Measurements from ENCODE around the gene ZNF415.
"Not testable (repeated sequence)": the region's sequence is repeated elsewhere in the genome, so short reads cannot be mapped to it uniquely, and the experiment has no call there.

Gene ZNF415

GRCh38 chr19:53132141-53132991 lies at the start of gene ZNF415:
Gene ZNF415 (minus strand): TSS chr19:53132910. CDS start chr19:53122676, 10,234 bp downstream.
- in situ Hi-C loops (cut with MboI; ENCODE audit: low sequenced_read_pairs) = no loop called here

DNA sequence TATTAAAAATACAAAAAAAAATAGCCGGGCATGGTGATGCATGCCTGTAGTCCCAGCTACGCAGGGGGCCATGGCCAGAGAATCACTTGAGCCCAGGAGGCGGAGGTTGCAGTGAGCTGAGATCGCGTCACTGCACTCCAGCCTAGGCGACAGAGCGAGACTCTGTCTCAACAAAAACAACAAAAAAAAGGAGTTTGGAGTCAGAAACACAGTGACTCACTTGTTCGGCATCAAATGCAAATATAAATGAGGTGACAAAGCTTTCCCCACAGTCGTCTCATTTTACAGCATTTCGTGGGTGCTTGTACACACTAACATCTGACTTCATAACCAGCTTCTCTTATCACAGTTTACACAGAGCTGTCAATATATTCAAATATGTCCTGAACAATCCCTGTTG lies 49.5 kb upstream of the ZNF415 start:
- in situ Hi-C loops (cut with MboI; ENCODE audit: low sequenced_read_pairs) = no loop called here

- in situ Hi-C loops (cut with MboI; ENCODE audit: low sequenced_read_pairs) = no loop called here
Observed at GRCh38 chr19:53177986-53178385, 45.3 kb upstream of the ZNF415 start.

- in situ Hi-C loops (cut with MboI; ENCODE audit: low sequenced_read_pairs) = no loop called here
Observed at GRCh38 chr19:53172889-53173288, 40.2 kb upstream of the ZNF415 start.

- in situ Hi-C loops (cut with MboI; ENCODE audit: low sequenced_read_pairs) = no loop called here
Observed at GRCh38 chr19:53165691-53166091, 33.0 kb upstream of the ZNF415 start.

DNA sequence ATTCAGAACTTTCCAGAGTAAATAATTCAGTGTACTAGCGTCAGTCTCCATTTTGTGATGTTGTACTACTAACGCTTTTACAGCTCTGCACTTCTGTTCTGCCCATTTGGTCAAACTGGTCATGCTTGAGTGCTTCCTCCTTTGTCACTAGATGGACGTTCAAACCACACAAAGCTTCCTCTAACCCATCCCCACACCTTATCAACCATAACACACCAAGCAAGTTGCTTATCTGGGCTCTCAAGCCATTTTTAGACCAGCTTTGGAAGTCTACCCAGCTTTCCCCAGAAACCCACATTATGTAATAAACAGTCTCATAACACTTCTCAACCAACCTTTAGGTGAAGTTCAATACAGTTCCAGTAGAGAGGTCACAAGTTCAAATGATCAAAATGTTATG lies 28.4 kb upstream of the ZNF415 start:
- in situ Hi-C loops (cut with MboI; ENCODE audit: low sequenced_read_pairs) = no loop called here

- in situ Hi-C loops (cut with MboI; ENCODE audit: low sequenced_read_pairs) = no loop called here
Observed at GRCh38 chr19:53160350-53160749, 27.6 kb upstream of the ZNF415 start.

DNA sequence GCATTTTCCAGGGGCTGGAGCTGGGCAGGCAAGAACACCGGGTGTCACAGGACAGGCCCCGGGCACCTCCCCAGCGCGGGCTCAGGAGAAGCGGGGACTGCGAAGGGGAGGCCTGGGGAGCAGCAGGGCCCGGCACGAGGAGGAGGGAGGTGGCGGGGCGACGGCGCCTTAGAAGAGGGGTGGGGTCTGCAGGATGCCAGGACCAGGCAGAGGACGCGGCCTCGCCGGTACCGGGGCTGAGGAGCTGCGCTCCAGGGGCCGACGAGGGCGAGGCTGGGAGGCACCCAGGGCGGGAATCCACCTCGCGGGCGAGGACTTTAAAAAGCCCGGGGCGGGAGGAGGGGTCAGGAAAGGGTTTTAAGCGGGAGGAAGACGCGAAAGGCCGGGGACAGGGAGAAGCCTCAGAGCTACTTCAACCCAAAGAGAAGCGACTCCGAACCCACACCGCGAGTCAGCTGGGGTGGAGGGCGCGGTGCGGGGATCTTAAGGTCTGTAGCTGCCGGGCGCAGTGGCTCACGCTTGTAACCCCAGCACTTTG lies 25.5 kb upstream of the ZNF415 start:
- in situ Hi-C loops (cut with MboI; ENCODE audit: low sequenced_read_pairs) = no loop called here

GRCh38 chr19:53157626-53158025 lies 24.9 kb upstream of the ZNF415 start:
- in situ Hi-C loops (cut with MboI; ENCODE audit: low sequenced_read_pairs) = no loop called here

DNA sequence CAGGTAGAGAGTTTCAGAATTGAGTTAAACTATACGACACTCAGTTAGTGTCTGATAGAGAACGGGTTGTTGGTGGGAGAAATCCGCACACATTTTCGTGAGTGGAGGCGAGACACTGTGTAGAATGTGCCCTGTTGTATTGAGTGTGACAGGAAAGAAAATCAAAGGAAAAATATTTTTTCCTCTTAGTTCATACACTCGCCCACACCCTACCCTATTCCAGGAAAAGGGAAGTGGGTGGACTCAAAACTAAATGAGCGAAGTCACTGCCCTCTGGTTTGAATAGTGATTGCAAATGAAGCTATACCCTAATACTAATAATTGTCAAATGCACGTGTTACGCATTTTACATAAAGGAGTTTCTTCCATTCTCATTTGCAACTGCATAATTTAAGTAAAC lies 24.1 kb upstream of the ZNF415 start:
- in situ Hi-C loops (cut with MboI; ENCODE audit: low sequenced_read_pairs) = no loop called here

DNA sequence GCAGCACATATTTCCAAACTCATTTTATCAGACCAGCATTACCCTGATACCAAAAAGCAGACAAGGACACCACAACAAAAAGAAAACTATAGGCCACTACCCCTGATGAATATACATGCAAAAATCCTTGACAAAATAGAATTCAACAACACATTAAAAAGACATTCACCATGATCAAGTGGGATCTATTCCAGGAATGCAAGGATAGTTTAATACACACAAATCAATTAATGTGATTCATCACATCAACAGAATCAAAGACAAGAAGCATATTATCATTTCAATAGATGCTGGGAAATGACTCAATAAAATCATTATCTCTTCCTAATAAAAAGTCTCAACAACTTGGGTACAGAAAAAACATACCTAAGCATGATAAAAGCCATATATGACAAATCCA lies 14.9 kb upstream of the ZNF415 start:
- in situ Hi-C loops (cut with MboI; ENCODE audit: low sequenced_read_pairs) = no loop called here

DNA sequence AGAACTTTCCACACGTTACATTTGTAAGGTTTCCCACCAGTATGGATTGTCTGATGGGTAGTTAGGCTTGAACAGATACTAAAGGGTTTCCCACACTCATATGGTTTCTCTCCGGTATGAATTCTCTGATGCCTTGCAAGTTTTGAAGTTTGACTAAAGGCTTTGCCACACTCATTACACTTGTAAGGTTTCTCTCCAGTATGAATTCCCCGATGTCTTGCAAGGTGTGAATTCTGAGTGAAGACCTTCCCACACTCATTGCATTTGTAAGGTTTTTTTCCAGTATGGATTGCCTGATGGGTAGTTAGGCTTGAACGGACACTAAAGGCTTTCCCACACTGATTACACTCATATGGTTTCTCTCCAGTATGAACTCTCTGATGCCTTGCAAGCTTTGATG lies 7.6 kb upstream of the ZNF415 start:
- in situ Hi-C loops (cut with MboI; ENCODE audit: low sequenced_read_pairs) = no loop called here

DNA sequence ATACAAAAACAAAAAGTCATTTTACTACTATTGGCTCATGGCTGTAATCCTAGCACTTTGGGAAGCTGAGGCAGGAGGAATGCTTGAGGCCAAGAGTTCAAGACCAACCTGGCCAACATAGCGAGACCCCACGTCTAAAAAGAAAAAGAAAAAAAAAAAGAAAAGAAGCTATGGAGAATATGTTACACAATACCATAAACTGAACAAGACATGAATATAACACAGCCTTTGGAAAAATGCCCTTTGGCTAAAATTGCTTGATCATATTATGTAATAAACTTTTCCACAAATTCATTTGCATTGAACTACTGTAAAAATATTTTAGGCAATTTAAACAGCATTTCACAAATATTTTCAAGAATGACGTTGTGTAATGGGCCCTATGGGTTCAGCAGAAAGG lies 3.7 kb upstream of the ZNF415 start:
- in situ Hi-C loops (cut with MboI; ENCODE audit: low sequenced_read_pairs) = no loop called here

GRCh38 chr19:53131727-53132126 lies 983 bp downstream of the ZNF415 start:
- in situ Hi-C loops (cut with MboI; ENCODE audit: low sequenced_read_pairs) = no loop called here

DNA sequence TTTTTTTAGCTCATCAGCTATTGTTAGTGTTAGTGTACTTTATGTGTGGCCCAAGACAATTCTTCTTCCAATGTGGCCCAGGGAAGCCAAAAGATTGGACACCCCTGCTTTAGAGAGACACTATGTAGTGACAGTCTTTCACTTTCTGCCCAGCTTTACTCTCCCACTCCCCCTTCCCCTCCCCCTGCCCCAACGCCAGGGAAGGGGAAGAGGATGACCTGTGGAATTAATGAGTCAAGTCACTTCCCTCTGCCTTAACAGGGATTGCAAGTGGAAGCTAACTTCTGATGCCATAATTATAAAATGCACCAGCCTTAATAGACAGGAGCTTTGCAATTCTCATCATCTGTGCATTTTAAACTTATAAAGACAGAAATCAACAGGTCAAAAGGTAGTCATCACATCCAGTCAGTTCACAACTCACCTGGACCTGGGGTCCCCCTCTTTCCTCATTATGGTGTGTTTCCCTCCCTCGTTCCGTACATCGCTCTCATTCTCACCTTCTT lies 1.6 kb downstream of the ZNF415 start:
- in situ Hi-C loops (cut with MboI; ENCODE audit: low sequenced_read_pairs) = no loop called here

DNA sequence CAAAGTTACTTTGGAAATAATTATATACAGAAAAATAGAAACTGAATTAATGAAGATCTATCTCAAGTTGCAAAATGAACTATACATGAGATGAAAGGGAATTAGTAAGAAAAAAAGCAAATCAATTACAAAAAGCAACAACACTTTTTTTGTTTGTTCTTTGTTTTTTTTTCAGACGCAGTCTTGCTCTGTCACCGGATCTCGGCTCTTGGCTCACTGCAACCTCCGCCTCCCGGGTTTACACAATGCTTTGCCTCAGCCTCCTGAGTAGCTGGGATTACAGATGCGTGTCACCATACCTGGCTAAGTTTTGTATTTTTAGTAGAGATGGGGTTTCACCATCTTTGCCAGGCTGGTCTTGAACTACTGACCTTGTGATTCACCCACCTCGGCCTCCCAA lies 2.2 kb downstream of the ZNF415 start:
- in situ Hi-C loops (cut with MboI; ENCODE audit: low sequenced_read_pairs) = no loop called here

DNA sequence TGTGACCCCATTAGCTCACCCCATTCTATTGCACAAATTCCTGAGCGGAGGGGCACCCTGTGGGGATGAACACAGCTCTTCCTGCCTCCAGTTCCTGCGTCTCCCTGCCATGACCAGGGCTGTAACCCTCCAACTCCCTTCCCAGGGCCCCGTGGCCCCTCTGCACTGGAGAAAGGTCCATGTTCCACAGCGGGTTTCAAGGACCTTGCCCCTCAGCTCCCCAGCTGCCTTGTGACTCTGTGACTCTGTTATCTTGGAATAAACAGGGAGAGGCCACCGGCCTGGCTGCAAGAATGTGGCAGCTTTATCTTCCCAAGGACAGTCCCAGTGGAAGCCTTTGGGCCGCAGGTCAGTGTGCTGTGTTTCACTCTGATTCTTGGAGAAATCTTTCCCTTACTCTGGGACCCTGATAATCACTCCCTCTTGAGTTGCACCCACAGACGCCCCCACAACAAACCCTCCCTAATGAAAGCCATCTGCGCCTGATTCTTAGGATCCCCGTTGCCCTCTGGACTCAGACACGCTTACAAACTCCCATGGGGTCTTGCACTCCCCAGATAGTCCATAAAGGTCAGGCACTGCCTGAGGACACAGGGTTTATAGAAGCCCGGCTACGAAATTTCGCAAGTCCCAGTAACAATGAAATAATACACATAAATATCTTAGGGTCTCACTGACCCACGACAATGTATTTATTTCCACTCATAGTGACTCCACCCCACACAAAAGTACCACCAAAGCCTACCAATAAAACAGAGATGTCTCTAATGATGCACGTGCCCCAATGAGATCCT lies 5.8 kb downstream of the ZNF415 start:
- in situ Hi-C loops (cut with MboI; ENCODE audit: low sequenced_read_pairs) = not testable (repeated sequence)

DNA sequence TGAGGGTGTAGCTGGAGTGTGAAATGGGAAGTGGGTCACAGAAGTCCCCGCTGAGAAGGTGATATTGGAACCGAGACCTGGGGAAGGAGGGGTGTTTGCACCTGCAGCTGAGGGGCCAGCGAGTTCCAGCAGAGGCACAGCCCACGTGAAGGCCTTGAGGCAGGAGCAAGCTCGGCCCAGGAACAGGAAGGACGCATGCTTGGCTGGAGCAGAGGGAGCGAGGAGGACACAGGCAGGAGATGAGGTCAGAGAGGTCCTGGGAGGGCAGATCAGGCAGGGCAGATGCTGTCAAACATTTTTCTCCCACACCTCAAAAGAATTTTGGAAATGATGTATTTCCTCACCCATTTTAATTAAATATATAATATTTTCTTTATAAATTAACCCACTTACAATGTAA lies 9.3 kb downstream of the ZNF415 start:
- in situ Hi-C loops (cut with MboI; ENCODE audit: low sequenced_read_pairs) = no loop called here

DNA sequence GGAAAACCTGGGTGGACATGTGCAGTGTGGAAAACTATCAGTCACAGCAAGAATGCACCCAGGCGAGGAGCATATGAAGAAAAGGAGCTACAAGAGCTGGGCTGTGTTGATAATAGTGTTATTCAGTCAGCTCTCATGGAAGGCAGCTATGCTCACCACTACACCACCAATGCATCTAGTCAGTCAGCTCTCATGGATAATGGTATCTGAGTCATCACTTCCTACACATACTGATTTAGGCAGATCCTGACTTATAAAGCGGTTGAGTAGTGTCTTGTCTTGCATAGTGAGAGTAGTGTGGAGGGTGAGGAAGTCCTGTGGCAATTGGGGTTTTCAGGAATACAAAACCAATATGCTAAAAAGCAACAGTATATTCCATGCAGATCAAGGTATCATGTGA lies 20.4 kb downstream of the ZNF415 start:
- in situ Hi-C loops (cut with MboI; ENCODE audit: low sequenced_read_pairs) = no loop called here

GRCh38 chr19:53109527-53109926 lies 23.2 kb downstream of the ZNF415 start:
- in situ Hi-C loops (cut with MboI; ENCODE audit: low sequenced_read_pairs) = no loop called here
